ENCODE measurements around the gene USP9X.
"Not testable (repeated sequence)": the region's sequence is repeated elsewhere in the genome, so short reads cannot be mapped to it uniquely, and the experiment has no call there.

GRCh38 chrX:41115104-41115425 is 29.8 kb downstream of the USP9X start:
- TF ChIP-seq CTCF (IDR thresholded peaks at IDR 0.05), result peak; percentile 47 to 85
- not testable (repeated sequence) for TF ChIP-seq POLR2AphosphoS5, POLR2A, EP300 (IDR thresholded peaks at IDR 0.05)

Data from suprapubic skin (tissue), 4 donors.